ENCODE results near the gene ZNF628. TPM values are rescaled to one million over a fixed set of nuclear protein-coding genes. Genes with fewer than 3 reads are reported as not detected.

The ZNF628 gene
- total and polyA plus RNA-seq, 9 donors, result 3.8 to 18.4 (median 8.7) TPM; not detected in 1

DNA sequence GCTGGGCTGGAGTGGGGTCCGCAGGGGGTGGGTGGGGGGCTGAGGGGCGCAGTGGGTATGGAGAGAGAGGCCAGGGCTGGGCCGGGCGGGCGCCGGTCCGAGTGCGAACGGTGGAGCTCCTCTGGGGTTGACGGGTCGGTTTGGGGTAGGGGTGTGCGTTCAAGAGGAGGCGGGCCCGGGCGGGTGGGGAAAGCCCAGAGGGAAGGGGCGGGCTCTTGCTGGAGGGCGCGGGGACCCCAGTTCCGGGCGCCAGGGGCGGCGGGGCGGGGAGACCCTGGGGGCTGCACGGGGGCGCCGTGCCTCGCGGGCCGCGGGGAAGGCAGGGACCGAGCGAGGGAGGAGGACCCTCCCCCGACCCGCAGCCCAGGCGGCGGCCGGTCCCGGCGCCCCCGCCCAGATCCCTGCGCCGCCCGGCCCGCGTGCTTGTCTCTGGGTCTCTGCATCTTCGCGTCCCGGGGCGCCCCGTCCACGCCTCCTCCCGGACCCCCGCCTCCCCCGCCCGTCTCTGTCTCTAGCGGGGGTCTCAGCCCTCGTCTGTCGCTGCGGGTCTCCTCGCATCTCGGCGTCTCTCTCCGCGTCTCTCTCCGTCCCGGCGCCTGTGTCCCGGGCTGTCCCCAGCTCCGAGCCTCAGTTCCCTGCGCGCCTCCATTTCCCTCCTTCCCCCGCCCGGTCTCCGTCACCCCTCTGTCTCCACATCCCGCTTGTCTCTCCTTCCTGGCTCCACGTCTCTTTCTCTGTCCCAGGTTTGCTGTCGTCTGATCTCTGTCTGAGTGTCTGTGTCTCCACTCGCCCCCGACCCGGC, 25.1 kb upstream of the ZNF628 start:
- 1 to 2% (median 1%) methylated on average over 38 to 75 of the region's 80 CpGs for WGBS, 3 donors

DNA sequence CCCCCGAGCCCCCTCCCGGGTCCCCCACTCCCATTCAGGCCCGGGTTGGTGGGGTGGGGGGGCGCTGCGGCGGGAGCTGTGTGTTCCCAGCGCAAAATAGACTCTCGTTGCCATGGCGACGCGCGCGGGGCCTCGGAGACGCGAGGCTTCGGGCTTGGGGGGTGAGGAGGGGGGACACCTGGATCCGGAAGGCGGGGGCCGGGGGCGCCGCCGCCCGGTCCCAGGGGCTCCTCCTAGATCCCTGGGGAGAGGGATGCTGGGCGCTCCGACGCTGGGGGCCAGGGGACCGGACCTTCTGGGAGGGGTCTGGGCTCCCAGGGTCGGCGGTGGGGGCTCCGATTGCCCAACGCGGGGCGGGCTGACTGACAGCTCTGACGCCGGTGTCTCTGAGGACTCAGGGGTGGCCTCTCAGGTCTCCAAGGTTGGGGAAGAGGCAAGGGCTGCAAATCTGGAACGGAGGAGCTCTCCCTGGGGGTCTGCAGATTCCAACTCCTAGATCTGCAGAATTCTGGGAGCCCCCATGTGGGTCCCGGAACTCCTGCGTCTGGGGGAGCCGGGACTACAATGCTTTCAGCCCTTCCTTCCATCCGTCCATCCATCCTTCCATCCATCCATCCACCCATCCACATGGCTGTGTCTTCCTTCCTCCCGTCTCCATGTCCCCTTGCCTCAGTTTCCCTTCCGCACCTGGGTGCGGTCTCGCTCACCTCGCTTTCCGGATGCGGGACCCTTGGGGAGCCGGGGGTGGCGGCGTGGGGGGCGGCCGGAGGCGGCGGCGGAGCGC, 24.3 kb upstream of the ZNF628 start:
- no peak for TF ChIP-seq EP300 (IDR thresholded peaks at IDR 0.05)
- no peak for TF ChIP-seq CTCF (IDR thresholded peaks at IDR 0.05)
- TF ChIP-seq POLR2A (IDR thresholded peaks at IDR 0.05), result no peak
- H3K36me3 ChIP-seq, result no peaks in the 10 kb centered on the region
- WGBS, 3 donors, result 1 to 2% (median 1%) methylated on average over 43 to 57 of the region's 57 CpGs
- H3K9me3 ChIP-seq, result no peaks in the 10 kb centered on the region
- peaks cover 7% of the 10 kb centered on the region for H3K4me1 ChIP-seq (ENCODE audit: insufficient read depth)
- H3K27ac ChIP-seq, result no peak overlapping the region
- no peak overlapping the region for H3K4me3 ChIP-seq
- intact Hi-C loops (cut with DNase I), result no loop called here
- H3K27me3 ChIP-seq, result no peaks in the 10 kb centered on the region
- DNase-seq, result peak in 1 of 5 donors; percentile 47

More for the DNA sequence above, 25.1 kb upstream of the ZNF628 start:
- Histone ChIP-seq H3K36me3 (no peaks in the 10 kb centered on the region), H3K4me3 (no peak overlapping the region), H3K4me1 (ENCODE audit: insufficient read depth) (peaks cover 7% of the 10 kb centered on the region), H3K9me3 (no peaks in the 10 kb centered on the region), H3K27me3 (no peaks in the 10 kb centered on the region), H3K27ac (no peak overlapping the region)
- intact Hi-C loops (cut with DNase I), result no loop called here
- no peak for DNase-seq
- TF ChIP-seq EP300 (IDR thresholded peaks at IDR 0.05) (no peak), CTCF (IDR thresholded peaks at IDR 0.05) (no peak), POLR2A (IDR thresholded peaks at IDR 0.05) (no peak)

GRCh38 chr19:55452749-55453346, 23.6 kb upstream of the ZNF628 start:
- Histone ChIP-seq H3K9me3 (no peaks in the 10 kb centered on the region), H3K36me3 (no peaks in the 10 kb centered on the region), H3K27me3 (no peaks in the 10 kb centered on the region), H3K4me1 (ENCODE audit: insufficient read depth) (peaks cover 7% of the 10 kb centered on the region), H3K4me3 (no peak overlapping the region), H3K27ac (no peak overlapping the region)
- DNase-seq, result peak; percentile 75 to 89 (median 85)
- TF ChIP-seq EP300 (IDR thresholded peaks at IDR 0.05) (no peak), CTCF (IDR thresholded peaks at IDR 0.05) (peak in 2 of 3 donors; percentile 10 to 23)
- intact Hi-C loops (cut with DNase I), result no loop called here
- 3 to 7% (median 6%) methylated on average over 31 to 34 of the region's 34 CpGs for WGBS, 3 donors

DNA sequence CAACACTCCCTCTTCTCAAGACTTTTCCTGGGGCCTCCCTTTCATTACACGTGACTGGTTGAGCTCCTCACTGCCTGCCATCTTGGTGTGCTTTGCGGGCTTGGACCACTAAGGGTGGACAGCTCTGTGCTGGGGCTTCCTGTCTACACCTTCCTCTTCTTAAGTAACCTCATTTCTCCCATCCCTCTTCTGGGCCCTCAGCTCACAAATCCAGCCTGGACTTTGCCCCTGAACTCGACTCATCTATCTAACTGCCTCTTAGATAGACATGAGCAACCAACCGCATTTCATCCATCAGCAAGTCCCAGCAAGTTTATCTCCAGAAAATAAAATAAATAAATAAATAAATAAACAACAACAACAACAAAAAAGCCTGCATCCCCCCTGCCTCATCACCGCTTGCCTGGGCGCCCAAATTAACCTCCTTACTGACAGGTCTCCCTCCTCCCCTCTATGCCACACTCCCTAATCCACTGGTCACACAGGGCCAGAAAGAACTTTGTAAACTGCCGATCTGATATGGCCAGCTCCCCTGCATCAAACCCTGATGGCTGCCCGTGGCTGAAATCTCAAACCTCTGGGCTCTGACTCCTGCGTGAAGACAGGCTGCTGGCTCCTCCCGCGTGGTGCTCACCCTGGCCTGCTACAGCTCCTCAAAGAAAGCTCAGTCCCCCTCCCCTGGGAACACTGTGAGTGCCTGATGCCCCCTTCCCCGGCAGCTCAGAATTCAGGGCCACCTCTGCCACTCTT, 22.7 kb upstream of the ZNF628 start:
- no peaks in the 10 kb centered on the region for H3K9me3 ChIP-seq
- no peaks in the 10 kb centered on the region for H3K27me3 ChIP-seq
- peaks cover 7% of the 10 kb centered on the region for H3K4me1 ChIP-seq (ENCODE audit: insufficient read depth)
- no peak overlapping the region for H3K27ac ChIP-seq
- WGBS, 3 donors, result 82 to 91% (median 85%) methylated on average over 12 of the region's 12 CpGs
- intact Hi-C loops (cut with DNase I), result no loop called here
- H3K36me3 ChIP-seq, result no peaks in the 10 kb centered on the region
- no peak overlapping the region for H3K4me3 ChIP-seq
- no peak for DNase-seq
- no peak for TF ChIP-seq CTCF (IDR thresholded peaks at IDR 0.05)
- no peak for TF ChIP-seq POLR2A (IDR thresholded peaks at IDR 0.05)
- no peak for TF ChIP-seq EP300 (IDR thresholded peaks at IDR 0.05)

Measured in ovary (tissue), 9 donors.